ENCODE data around the gene DIPK1C. TPM values are rescaled to one million over a fixed set of nuclear protein-coding genes. Genes with fewer than 3 reads are reported as not detected.

DIPK1C gene
- total RNA-seq, 1 experiment from 2014 or later = not detected

- Mint-ChIP-seq H3K27me3 (ENCODE audit: unreplicated experiment) (peaks cover 24% of the 10 kb centered on the region), H3K4me3 (ENCODE audit: low read depth, unreplicated experiment) (no peak overlapping the region), H3K9me3 (ENCODE audit: low read depth, unreplicated experiment) (no peaks in the 10 kb centered on the region), H3K4me1 (ENCODE audit: low read depth, unreplicated experiment) (no peaks in the 10 kb centered on the region), H3K36me3 (ENCODE audit: insufficient read depth, unreplicated experiment) (no peaks in the 10 kb centered on the region), H3K27ac (ENCODE audit: unreplicated experiment) (no peak overlapping the region)
- no peak for TF ChIP-seq CTCF (IDR thresholded peaks at IDR 0.05; ENCODE audit: unreplicated experiment)
- no peak for DNase-seq
- BruUV-seq (replicated peaks) = no TSS peak
- CTCF ChIA-PET = no interaction called here
- intact Hi-C loops (cut with micrococcal nuclease; ENCODE audit: unreplicated experiment) = loop anchor here (5.0 kb wide), 1 partner anchor 292 kb away; no protein-coding TSS in a partner anchor
Measured at GRCh38 chr18:74489676-74490075, 32.6 kb upstream of the DIPK1C start.

- CTCF ChIA-PET = no interaction called here
- Mint-ChIP-seq H3K27ac (ENCODE audit: unreplicated experiment) (no peak overlapping the region), H3K4me1 (ENCODE audit: low read depth, unreplicated experiment) (no peaks in the 10 kb centered on the region), H3K9me3 (ENCODE audit: low read depth, unreplicated experiment) (no peaks in the 10 kb centered on the region), H3K36me3 (ENCODE audit: insufficient read depth, unreplicated experiment) (no peaks in the 10 kb centered on the region), H3K4me3 (ENCODE audit: low read depth, unreplicated experiment) (no peak overlapping the region), H3K27me3 (ENCODE audit: unreplicated experiment) (peaks cover 24% of the 10 kb centered on the region)
- no peak for TF ChIP-seq CTCF (IDR thresholded peaks at IDR 0.05; ENCODE audit: unreplicated experiment)
- no TSS peak for BruUV-seq (replicated peaks)
- no peak for DNase-seq
- intact Hi-C loops (cut with micrococcal nuclease; ENCODE audit: unreplicated experiment) = no loop called here
Measured at GRCh38 chr18:74488864-74489263, 31.8 kb upstream of the DIPK1C start.

- no peaks in the 10 kb centered on the region for H3K9me3 Mint-ChIP-seq (ENCODE audit: low read depth, unreplicated experiment)
- no peaks in the 10 kb centered on the region for H3K4me1 Mint-ChIP-seq (ENCODE audit: low read depth, unreplicated experiment)
- peaks cover 24% of the 10 kb centered on the region for H3K27me3 Mint-ChIP-seq (ENCODE audit: unreplicated experiment)
- no peak for DNase-seq
- H3K4me3 Mint-ChIP-seq (ENCODE audit: low read depth, unreplicated experiment) = no peak overlapping the region
- CTCF ChIA-PET = no interaction called here
- BruUV-seq (replicated peaks) = no TSS peak
- no peak for TF ChIP-seq CTCF (IDR thresholded peaks at IDR 0.05; ENCODE audit: unreplicated experiment)
- intact Hi-C loops (cut with micrococcal nuclease; ENCODE audit: unreplicated experiment) = no loop called here
- no peak overlapping the region for H3K27ac Mint-ChIP-seq (ENCODE audit: unreplicated experiment)
- H3K36me3 Mint-ChIP-seq (ENCODE audit: insufficient read depth, unreplicated experiment) = no peaks in the 10 kb centered on the region
Measured at GRCh38 chr18:74488354-74488753, 31.2 kb upstream of the DIPK1C start.

- CTCF ChIA-PET = interaction anchor here (0.6 kb wide), 1 partner anchor 281 kb away, joined by 5 read pairs; no protein-coding TSS in a partner anchor
- Mint-ChIP-seq H3K9me3 (ENCODE audit: low read depth, unreplicated experiment) (no peaks in the 10 kb centered on the region), H3K27ac (ENCODE audit: unreplicated experiment) (no peak overlapping the region), H3K4me3 (ENCODE audit: low read depth, unreplicated experiment) (no peak overlapping the region), H3K4me1 (ENCODE audit: low read depth, unreplicated experiment) (no peaks in the 10 kb centered on the region), H3K27me3 (ENCODE audit: unreplicated experiment) (peaks cover 24% of the 10 kb centered on the region), H3K36me3 (ENCODE audit: insufficient read depth, unreplicated experiment) (no peaks in the 10 kb centered on the region)
- no TSS peak for BruUV-seq (replicated peaks)
- DNase-seq = no peak
- intact Hi-C loops (cut with micrococcal nuclease; ENCODE audit: unreplicated experiment) = no loop called here
- TF ChIP-seq CTCF (IDR thresholded peaks at IDR 0.05; ENCODE audit: unreplicated experiment) = no peak
Measured at GRCh38 chr18:74486119-74486849, 29.2 kb upstream of the DIPK1C start.

Data from Calu3 (cell line).